Heart right ventricle (tissue), 16 donors: ENCODE measurements around the gene PPM1H. TPM values are rescaled to one million over a fixed set of nuclear protein-coding genes. Genes with fewer than 3 reads are reported as not detected.

Experiments
- ATAC-seq, 8 donors: fragments of 200-7000 bp; cut with Tn5 transposase; one replicate each; pipeline ENCODE4 v1.9.1; 2020; ENCODE audit warnings: mild to moderate bottlenecking in 8 of 8, moderate library complexity in 8 of 8, moderate number of reproducible peaks in 1 of 8
- DNase-seq, 2 donors: peaks; one replicate each; pipeline ENCODE4 v3.0.0-alpha.2; 2020
- H3K27ac ChIP-seq, 10 donors: fragments of 200-600 bp; sonication (generic) in 2 of 10; one replicate each; pipeline versions ENCODE4 v1.5.0 to v1.8.0; 2020 to 2022; ENCODE audit warnings: mild to moderate bottlenecking in 3 of 10
- H3K27me3 ChIP-seq, 7 donors: fragments of 200-600 bp; one replicate each; pipeline ENCODE4 v1.8.0; 2021 to 2022; ENCODE audit warnings: mild to moderate bottlenecking in 2 of 7
- H3K36me3 ChIP-seq, 9 donors: fragments of 200-600 bp; sonication (generic) in 1 of 9; one replicate each; pipeline versions ENCODE4 v1.5.0 to v1.8.0; 2020 to 2022; ENCODE audit warnings: mild to moderate bottlenecking in 2 of 9
- H3K4me1 ChIP-seq, 9 donors: fragments of 200-600 bp; sonication (generic) in 1 of 9; one replicate each; pipeline versions ENCODE4 v1.5.0 to v1.8.0; 2020 to 2022; ENCODE audit warnings: mild to moderate bottlenecking in 4 of 9
- H3K4me3 ChIP-seq, 10 donors: fragments of 200-600 bp; sonication (generic) in 2 of 10; one replicate each; pipeline versions ENCODE4 v1.5.0 to v1.8.0; 2020 to 2022; ENCODE audit warnings: mild to moderate bottlenecking in 7 of 10, moderate library complexity in 2 of 10
- H3K9me3 ChIP-seq, 11 donors: fragments of 200-600 bp in 10 of 11; sonication (generic) in 2 of 11; one replicate each; pipeline versions ENCODE4 v1.5.0 to v1.8.0; 2013 to 2022; ENCODE audit warnings: mild to moderate bottlenecking in 2 of 11, control low read depth in 1 of 11, moderate library complexity in 1 of 11
- WGBS, 2 donors: extraction: QIAGEN DNeasy Blood & Tissue Kit; methylation state at CpG; one replicate each; pipeline ENCODE4 v1.1.7; 2013; ENCODE audit warnings: inconsistent platforms in 1 of 2; 5-methylcytosine and 5-hydroxymethylcytosine counted together
- intact Hi-C, 10 donors: fragments of 100-400 bp; cut with DNase I; formaldehyde crosslinking; loops; one replicate each; pipeline versions ENCODE4 v1.11.1 to v1.14.2; 2022
- polyA plus RNA-seq, 2 donors: library from polyadenylated mRNA; stranded (reverse); fragments of 200-250 nt; gene quantifications; one replicate each; pipeline ENCODE4 v1.2.3, GENCODE V29; 2013
- total RNA-seq, 10 donors: library from RNA; stranded (reverse); fragmentation: NEBNext Ultra II Directional in 3 of 10; extraction: Animal tissue kit (Norgen Biotek cat#: 25700) in 3 of 10; gene quantifications; one replicate each; pipeline versions ENCODE4 v1.2.1 to v1.2.4, GENCODE V29; 2021 to 2023
- TF ChIP-seq, protein P1 (sequence below), 9 donors: fragments of 200-600 bp; sonication (generic) in 2 of 9; IDR thresholded peaks; one replicate each; pipeline versions ENCODE4 v1.5.0 to v1.8.0; 2021 to 2022; ENCODE audit warnings: antibody characterized with exemption in 9 of 9, mild to moderate bottlenecking in 5 of 9, moderate library complexity in 1 of 9
- donor health status: Arrhythmogenic right ventricular cardiomyopathy.
- donor health status: ischemic (EF 13 %, LVEDD 7.1; RV severe dilation, severe dysfunction).
- donor health status: healthy with polysubstance abuse.
- donor health status: DM: no; HTN: yes; CAD: no.
- donor health status: DM: no; HTN: no; CAD: no.
- donor health status: ischemic (EF 25% LVEDD 6.9; RV normal size, moderate dysfunction).
- donor health status: ischemic (EF 25% LVEDD 5.7; RV mildly dilated, moderate dysfunction).
- donor health status: healthy.
- donor health status: DM: yes; HTN: yes; CAD: no.
- donor health status: Ischemic cardiomyopathy.
- donor health status: ischemic (EF 35%, LVEDD 5.7; RV mildly dilated, moderate dysfunction).
- donor health status: nonischemic (EF 11% LVEDD 7.7; RV severe dilation, severe dysfunction).
- donor health status: DM: yes; HTN: yes; CAD: no.
- donor health status: PGD.
- donor health status: ischemic (EF 29% LVEDD 5.4; RV normal size, mild dysfunction).
- donor health status: nonischemic (EF 23%, LVEDD 6.1; RV moderate dilation, normal function).

The PPM1H gene
- total and polyA plus RNA-seq, 12 donors, result 0.62 to 7.1 (median 5.3) TPM

DNA sequence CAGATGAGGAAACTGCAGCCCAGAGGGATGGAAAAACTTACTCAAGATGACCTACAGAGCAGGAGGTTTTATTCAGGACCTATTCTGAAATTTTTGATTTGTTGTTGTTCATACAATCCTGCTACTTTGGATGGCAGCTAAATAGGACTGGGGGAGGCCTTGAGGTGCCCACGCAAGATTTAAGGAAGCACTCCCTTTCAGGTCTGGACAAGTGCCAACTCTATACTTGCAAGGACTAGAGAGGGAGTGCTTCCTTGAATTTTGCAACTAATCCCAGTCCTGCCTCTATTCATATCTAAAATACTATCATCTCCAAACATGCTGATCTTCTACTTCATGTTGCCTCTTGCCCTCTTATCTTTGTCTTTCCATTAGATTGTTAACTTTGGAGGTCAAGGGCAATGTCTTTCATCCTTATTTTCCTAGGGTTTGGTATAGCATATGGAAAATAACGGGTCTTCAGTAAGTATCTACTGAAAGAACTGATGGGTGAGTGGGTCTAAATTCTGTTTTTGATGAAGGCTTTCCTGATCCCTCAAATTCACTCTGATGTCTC, 28.6 kb upstream of the PPM1H start:
- peaks cover 0 to 10% (median 0%) of the 10 kb centered on the region in 7 donors for H3K27me3 ChIP-seq
- no peaks in the 10 kb centered on the region for H3K4me1 ChIP-seq
- H3K9me3 ChIP-seq, result no peaks in the 10 kb centered on the region
- DNase-seq, result no peak
- intact Hi-C loops, result no loop called here
- TF ChIP-seq, protein P1, sequence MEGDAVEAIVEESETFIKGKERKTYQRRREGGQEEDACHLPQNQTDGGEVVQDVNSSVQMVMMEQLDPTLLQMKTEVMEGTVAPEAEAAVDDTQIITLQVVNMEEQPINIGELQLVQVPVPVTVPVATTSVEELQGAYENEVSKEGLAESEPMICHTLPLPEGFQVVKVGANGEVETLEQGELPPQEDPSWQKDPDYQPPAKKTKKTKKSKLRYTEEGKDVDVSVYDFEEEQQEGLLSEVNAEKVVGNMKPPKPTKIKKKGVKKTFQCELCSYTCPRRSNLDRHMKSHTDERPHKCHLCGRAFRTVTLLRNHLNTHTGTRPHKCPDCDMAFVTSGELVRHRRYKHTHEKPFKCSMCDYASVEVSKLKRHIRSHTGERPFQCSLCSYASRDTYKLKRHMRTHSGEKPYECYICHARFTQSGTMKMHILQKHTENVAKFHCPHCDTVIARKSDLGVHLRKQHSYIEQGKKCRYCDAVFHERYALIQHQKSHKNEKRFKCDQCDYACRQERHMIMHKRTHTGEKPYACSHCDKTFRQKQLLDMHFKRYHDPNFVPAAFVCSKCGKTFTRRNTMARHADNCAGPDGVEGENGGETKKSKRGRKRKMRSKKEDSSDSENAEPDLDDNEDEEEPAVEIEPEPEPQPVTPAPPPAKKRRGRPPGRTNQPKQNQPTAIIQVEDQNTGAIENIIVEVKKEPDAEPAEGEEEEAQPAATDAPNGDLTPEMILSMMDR (IDR thresholded peaks at IDR 0.05), result no peak
- no peak overlapping the region for H3K27ac ChIP-seq
- ATAC-seq, result no peak
- H3K4me3 ChIP-seq, result no peak overlapping the region
- H3K36me3 ChIP-seq, result no peaks in the 10 kb centered on the region
- 64 to 75% methylated on average over 2 of the region's 2 CpGs for WGBS, 2 donors

DNA sequence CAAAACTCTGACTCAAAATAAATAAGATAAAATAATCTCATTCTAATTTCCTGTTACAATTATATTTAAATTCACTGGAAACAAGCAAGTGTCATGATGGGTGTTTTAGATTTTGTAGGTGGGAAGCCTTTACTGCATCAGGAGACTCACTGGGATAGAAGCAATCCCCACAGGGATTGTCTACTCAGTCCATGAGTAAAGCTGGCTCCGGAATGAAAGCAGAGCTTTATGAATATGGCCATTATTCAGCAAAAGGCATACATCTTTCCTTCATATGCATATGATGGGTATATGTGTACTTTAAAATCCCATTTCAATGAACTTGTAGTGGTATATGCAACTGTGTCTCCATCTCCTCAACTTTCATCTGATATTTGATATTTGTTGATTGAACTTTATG, 25.4 kb upstream of the PPM1H start:
- TF ChIP-seq, protein P1 (IDR thresholded peaks at IDR 0.05), result no peak
- H3K36me3 ChIP-seq, result no peaks in the 10 kb centered on the region
- H3K27me3 ChIP-seq, result peaks cover 0 to 10% (median 0%) of the 10 kb centered on the region in 7 donors
- intact Hi-C loops, result no loop called here
- WGBS, 2 donors, result 73 to 87% methylated on average over 1 of the region's 1 CpG
- no peak for ATAC-seq
- no peak overlapping the region for H3K4me3 ChIP-seq
- no peak overlapping the region for H3K27ac ChIP-seq
- DNase-seq, result no peak
- H3K4me1 ChIP-seq, result no peaks in the 10 kb centered on the region
- no peaks in the 10 kb centered on the region for H3K9me3 ChIP-seq

DNA sequence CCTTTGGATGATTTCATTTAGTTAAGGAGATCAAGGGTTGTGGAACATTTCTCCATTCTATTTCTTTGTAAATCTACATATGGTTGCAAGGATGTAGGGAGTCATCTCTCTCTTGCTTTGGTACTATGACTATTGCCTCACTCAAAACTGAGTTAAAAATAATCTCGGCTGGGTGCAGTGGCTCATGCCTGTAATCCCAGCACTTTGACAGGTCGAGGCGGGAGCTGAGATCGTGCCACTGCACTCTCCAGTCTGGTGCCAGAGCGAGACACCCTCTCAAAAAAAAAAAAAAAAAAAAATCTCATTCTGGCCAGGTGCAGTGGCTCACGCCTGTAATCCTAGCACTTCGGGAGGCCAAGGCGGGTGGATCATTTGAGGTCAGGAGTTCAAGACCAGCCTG, 24.8 kb upstream of the PPM1H start:
- H3K9me3 ChIP-seq, result no peaks in the 10 kb centered on the region
- DNase-seq (no peak), ATAC-seq (peak in 1 of 8 donors; percentile 33)
- 59 to 64% methylated on average over 8 of the region's 8 CpGs for WGBS, 2 donors
- TF ChIP-seq, protein P1 (IDR thresholded peaks at IDR 0.05), result no peak
- intact Hi-C loops, result no loop called here
- no peak overlapping the region for H3K27ac ChIP-seq
- H3K4me3 ChIP-seq, result no peak overlapping the region
- H3K4me1 ChIP-seq, result no peaks in the 10 kb centered on the region
- peaks cover 0 to 10% (median 0%) of the 10 kb centered on the region in 7 donors for H3K27me3 ChIP-seq
- H3K36me3 ChIP-seq, result no peaks in the 10 kb centered on the region

DNA sequence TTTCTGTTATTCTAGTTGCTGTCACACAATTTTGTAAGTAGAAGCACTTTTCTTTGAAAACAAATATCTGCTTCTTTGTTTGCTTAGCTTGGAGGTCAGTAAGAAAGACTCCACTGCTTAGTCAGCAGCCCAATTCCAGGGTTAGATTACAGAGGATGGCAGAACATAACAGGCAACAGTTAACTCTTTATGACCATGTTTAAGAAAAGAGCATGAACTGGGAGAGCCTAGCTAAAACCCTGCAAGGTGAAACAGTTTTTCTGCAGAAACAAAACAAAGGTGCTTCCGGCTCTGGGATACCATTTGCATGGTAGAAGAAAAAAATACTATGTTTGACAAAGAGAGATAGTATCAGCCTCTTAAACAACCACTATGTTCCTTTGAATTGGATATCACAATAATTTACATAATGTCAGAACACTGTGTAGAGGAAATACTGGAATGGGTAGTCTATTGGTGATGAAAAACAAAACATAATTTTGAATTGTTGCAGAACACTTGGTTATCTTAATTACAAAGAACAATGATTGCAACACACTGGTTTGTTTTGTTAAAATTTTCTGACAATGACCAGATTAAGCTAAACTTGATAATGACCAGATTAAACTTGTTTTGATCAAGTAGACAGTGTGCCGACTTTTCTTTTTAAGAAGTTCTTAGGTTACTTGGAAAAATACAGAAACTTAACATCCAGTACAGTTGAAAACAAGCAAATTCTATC, 22.4 kb upstream of the PPM1H start:
- Histone ChIP-seq H3K4me1 (no peaks in the 10 kb centered on the region), H3K27ac (no peak overlapping the region), H3K27me3 (no peaks in the 10 kb centered on the region), H3K9me3 (no peaks in the 10 kb centered on the region), H3K4me3 (no peak overlapping the region), H3K36me3 (no peaks in the 10 kb centered on the region)
- 76 to 85% methylated on average over 2 of the region's 2 CpGs for WGBS, 2 donors
- ATAC-seq, result no peak
- TF ChIP-seq, protein P1 (IDR thresholded peaks at IDR 0.05), result no peak
- intact Hi-C loops, result no loop called here
- no peak for DNase-seq
